GM12891 (cell line): Measurements from ENCODE around the gene TAB2.

Source experiments
- PAX5 ChIP-seq: IDR thresholded peaks from 2 replicates; pipeline ENCODE4 v1.6.1; 2011; ENCODE audit warnings: low read length, moderate library complexity, mild to moderate bottlenecking; ENCODE audit not compliant: insufficient read depth, severe bottlenecking
- POLR2A ChIP-seq: IDR thresholded peaks from 2 replicates; pipeline ENCODE4 v1.6.1; 2011; ENCODE audit warnings: low read depth, low read length, control low read depth
- POLR2AphosphoS5 ChIP-seq: IDR thresholded peaks from 2 replicates; pipeline ENCODE4 v1.6.1; 2011; ENCODE audit warnings: low read depth, low read length, control low read depth
- SPI1 ChIP-seq: IDR thresholded peaks from 2 replicates; pipeline ENCODE4 v1.6.1; 2011; ENCODE audit warnings: low read depth, low read length, control low read depth

DNA sequence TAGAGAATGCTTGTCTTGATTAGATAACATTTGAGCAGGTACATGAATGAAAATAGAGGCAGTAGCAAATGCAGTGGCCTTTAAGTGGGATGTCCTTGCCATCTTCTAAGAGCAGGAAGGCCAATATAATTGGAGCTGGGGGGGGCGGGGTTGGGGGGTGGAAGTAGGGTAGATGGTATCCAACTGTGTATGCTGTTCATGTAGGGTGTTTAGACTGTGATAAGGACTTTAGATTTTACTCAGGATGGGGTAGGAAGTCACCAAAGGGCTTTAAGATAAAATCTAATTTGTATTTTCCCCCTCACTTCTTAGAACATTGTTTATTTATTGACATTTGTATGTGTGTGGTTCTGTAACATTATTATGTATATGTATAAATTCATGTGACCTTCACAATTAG lies 12.0 kb downstream of the TAB2 start:
- no peak for TF ChIP-seq POLR2A
- no peak for TF ChIP-seq POLR2AphosphoS5
- TF ChIP-seq SPI1, result no peak
- no peak for TF ChIP-seq PAX5
